Measurements from ENCODE around the gene SLC9B2.
"Not testable (repeated sequence)": the region's sequence is repeated elsewhere in the genome, so short reads cannot be mapped to it uniquely, and the experiment has no call there.

DNA sequence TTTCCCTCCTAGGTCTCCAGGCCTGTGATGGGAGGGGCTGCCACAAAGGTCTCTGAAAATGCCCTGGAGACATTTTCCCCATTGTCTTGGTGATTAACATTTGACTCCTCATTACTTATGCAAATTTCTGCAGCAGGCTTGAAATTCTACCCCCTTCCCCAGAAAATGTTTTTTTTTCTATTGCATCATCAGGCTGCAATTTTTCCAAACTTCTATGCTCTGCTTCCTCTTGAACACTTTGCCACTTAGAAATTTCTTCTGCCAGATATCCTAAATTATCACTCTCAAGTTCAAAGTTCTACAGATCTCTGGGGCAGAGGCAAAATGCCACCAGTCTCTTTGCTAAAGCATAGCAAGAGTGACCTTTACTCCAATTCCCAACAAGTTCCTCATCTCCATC is 82.6 kb downstream of the SLC9B2 start:
- not testable (repeated sequence) for TF ChIP-seq POLR2A (IDR thresholded peaks at IDR 0.05)
- TF ChIP-seq, protein P1, sequence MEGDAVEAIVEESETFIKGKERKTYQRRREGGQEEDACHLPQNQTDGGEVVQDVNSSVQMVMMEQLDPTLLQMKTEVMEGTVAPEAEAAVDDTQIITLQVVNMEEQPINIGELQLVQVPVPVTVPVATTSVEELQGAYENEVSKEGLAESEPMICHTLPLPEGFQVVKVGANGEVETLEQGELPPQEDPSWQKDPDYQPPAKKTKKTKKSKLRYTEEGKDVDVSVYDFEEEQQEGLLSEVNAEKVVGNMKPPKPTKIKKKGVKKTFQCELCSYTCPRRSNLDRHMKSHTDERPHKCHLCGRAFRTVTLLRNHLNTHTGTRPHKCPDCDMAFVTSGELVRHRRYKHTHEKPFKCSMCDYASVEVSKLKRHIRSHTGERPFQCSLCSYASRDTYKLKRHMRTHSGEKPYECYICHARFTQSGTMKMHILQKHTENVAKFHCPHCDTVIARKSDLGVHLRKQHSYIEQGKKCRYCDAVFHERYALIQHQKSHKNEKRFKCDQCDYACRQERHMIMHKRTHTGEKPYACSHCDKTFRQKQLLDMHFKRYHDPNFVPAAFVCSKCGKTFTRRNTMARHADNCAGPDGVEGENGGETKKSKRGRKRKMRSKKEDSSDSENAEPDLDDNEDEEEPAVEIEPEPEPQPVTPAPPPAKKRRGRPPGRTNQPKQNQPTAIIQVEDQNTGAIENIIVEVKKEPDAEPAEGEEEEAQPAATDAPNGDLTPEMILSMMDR (IDR thresholded peaks at IDR 0.05) = not testable (repeated sequence)

Measured in body of pancreas (tissue), 4 donors.